BLaER1 treated with 17β-estradiol and CSF1 and Interleukin-3, amounts not matched to agents 10 nM and 100 nM (cell line): Measurements from ENCODE around the gene DIP2C.

Source experiments
- H3K27ac ChIP-seq, 11 experiments: shearing (Covaris generic); formaldehyde crosslinking; 2 replicates each; pipeline ENCODE4 v1.8.1; 2022
- H3K27me3 ChIP-seq, 11 experiments: shearing (Covaris generic); formaldehyde crosslinking; 2 replicates each; pipeline ENCODE4 v1.8.1; 2022
- H3K36me3 ChIP-seq, 11 experiments: shearing (Covaris generic); formaldehyde crosslinking; 2 replicates each; pipeline ENCODE4 v1.8.1; 2022
- H3K4me1 ChIP-seq, 10 experiments: shearing (Covaris generic); formaldehyde crosslinking; 2 replicates each; pipeline ENCODE4 v1.8.1; 2022
- H3K4me2 ChIP-seq, 11 experiments: shearing (Covaris generic); formaldehyde crosslinking; 2 replicates each; pipeline ENCODE4 v1.8.1; 2022
- H3K4me3 ChIP-seq, 10 experiments: shearing (Covaris generic); formaldehyde crosslinking; 2 replicates each; pipeline ENCODE4 v1.8.1; 2022
- H3K9ac ChIP-seq, 11 experiments: shearing (Covaris generic); formaldehyde crosslinking; 2 replicates each; pipeline ENCODE4 v1.8.1; 2022
- H3K9me3 ChIP-seq, 11 experiments: shearing (Covaris generic); formaldehyde crosslinking; replicated peaks in 1 of 11; 2 replicates each; pipeline ENCODE4 v1.8.1; 2022
- H4K20me1 ChIP-seq, 11 experiments: shearing (Covaris generic); formaldehyde crosslinking; 2 replicates each; pipeline ENCODE4 v1.8.1; 2022
- Cebpa-rat ChIP-seq, 11 experiments: shearing (Covaris generic); IDR thresholded peaks; 2 replicates each; pipeline ENCODE4 v1.8.1; 2022

Gene DIP2C

DNA sequence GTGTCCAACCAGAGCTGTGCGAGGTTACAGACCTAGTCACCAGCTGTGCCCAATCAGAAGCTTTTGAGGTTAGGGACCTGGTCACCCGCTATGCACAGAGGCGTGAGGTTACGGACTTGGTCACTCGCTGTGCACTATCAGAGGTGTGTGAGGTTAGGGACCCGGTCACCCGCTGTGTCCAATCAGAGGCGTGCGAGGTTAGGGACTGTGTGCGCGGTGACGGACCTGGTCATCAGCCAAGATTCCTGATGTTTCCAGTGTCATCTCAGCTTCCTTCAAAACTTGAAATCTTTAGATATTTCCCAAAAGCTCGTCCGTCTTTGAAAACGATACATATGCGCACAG, 182.1 kb downstream of the DIP2C start:
- H3K4me3 ChIP-seq, result no peak overlapping the region
- H3K27ac ChIP-seq, result no peak overlapping the region
- no peaks in the 10 kb centered on the region for H3K9me3 ChIP-seq
- no peak overlapping the region for H3K4me2 ChIP-seq
- H3K4me1 ChIP-seq, result peaks cover 0 to 71% (median 39%) of the 10 kb centered on the region in 10 experiments; a peak in 16 of 20 replicates
- H3K9ac ChIP-seq, result no peak overlapping the region
- H4K20me1 ChIP-seq, result peaks cover 0 to 100% (median 55%) of the 10 kb centered on the region in 11 experiments; a peak in 18 of 22 replicates
- peaks cover 0 to 16% (median 10%) of the 10 kb centered on the region in 11 experiments; a peak in 15 of 22 replicates for H3K27me3 ChIP-seq
- H3K36me3 ChIP-seq, result peaks cover 0 to 17% (median 0%) of the 10 kb centered on the region in 11 experiments; a peak in 2 of 22 replicates
- TF ChIP-seq Cebpa-rat (IDR thresholded peaks at IDR 0.05), result no peak

- Histone ChIP-seq H3K27ac (no peak overlapping the region), H3K4me3 (no peak overlapping the region), H3K36me3 (peaks cover 0 to 17% (median 0%) of the 10 kb centered on the region in 11 experiments; a peak in 2 of 22 replicates), H3K4me1 (peaks cover 2 to 71% (median 42%) of the 10 kb centered on the region in 10 experiments; a peak in 19 of 20 replicates), H3K4me2 (peak overlapping the region in 8 of 11 experiments; percentile 26 to 77 (median 66); a peak in 13 of 22 replicates), H3K27me3 (peaks cover 0 to 10% (median 4%) of the 10 kb centered on the region in 11 experiments; a peak in 13 of 22 replicates), H3K9ac (no peak overlapping the region), H3K9me3 (no peaks in the 10 kb centered on the region), H4K20me1 (peaks cover 0 to 100% (median 49%) of the 10 kb centered on the region in 11 experiments; a peak in 18 of 22 replicates)
- TF ChIP-seq Cebpa-rat (IDR thresholded peaks at IDR 0.05), result no peak
Measured at GRCh38 chr10:506451-507354, 182.8 kb downstream of the DIP2C start.

DNA sequence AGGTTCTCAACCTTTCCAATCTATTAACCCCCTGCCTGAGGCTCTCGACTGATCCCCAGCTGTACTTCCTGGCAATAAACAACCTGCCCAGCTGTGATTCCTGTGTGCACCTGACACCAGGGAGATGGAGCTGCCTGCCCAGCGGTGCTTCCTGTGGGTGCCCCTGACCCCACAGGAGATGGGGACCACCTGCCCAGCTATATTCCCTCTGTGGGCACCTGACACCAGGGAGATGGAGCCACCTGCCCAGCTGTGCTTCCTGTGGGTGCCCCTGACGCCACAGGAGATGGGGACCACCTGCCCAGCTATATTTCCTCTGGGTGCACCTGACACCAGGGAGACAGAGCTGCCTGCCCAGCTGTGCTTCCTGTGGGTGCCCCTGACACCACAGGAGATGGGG, 184.0 kb downstream of the DIP2C start:
- H3K4me2 ChIP-seq, result peak overlapping the region in 8 of 11 experiments; percentile 26 to 77 (median 66); a peak in 16 of 22 replicates
- H3K9me3 ChIP-seq, result no peaks in the 10 kb centered on the region
- H3K27ac ChIP-seq, result no peak overlapping the region
- H3K4me3 ChIP-seq, result no peak overlapping the region
- H4K20me1 ChIP-seq, result peaks cover 0 to 100% (median 41%) of the 10 kb centered on the region in 11 experiments; a peak in 18 of 22 replicates
- H3K27me3 ChIP-seq, result 0 out of 22 replicates have a peak, but pooled peaks cover 0 to 6% (median 0%) of the 10 kb centered on the region in 11 experiments
- H3K36me3 ChIP-seq, result peaks cover 0 to 17% (median 0%) of the 10 kb centered on the region in 11 experiments; a peak in 2 of 22 replicates
- H3K4me1 ChIP-seq, result peaks cover 13 to 71% (median 47%) of the 10 kb centered on the region in 10 experiments
- no peak for TF ChIP-seq Cebpa-rat (IDR thresholded peaks at IDR 0.05)
- no peak overlapping the region for H3K9ac ChIP-seq

DNA sequence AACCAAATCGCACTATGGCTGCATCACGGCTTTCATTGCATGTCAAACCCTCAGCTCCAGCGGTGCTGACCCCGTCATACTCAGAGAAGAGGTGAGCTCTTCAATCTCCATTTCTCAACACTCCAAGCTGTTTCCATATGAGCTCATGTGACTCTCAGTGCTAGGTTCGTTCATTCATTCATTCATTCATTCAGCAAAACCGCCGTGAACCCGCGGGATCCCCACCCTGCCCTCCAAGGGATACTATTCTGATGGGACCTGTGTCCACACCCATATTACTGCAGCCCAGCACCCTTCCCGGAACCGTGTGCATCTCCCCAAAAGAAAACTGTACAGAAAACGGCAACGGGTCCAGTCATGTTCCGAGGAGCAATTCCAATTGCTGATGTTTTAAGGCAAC, 184.7 kb downstream of the DIP2C start:
- Histone ChIP-seq H3K9ac (no peak overlapping the region), H3K27me3 (0 out of 22 replicates have a peak, but pooled peaks cover 0 to 6% (median 0%) of the 10 kb centered on the region in 11 experiments), H3K9me3 (no peaks in the 10 kb centered on the region), H3K4me2 (peak overlapping the region in 4 of 11 experiments; percentile 55 to 77 (median 72); a peak in 4 of 22 replicates), H3K27ac (no peak overlapping the region), H3K36me3 (peaks cover 0 to 17% (median 0%) of the 10 kb centered on the region in 11 experiments; a peak in 2 of 22 replicates), H3K4me3 (no peak overlapping the region), H3K4me1 (peaks cover 17 to 71% (median 51%) of the 10 kb centered on the region in 10 experiments), H4K20me1 (peaks cover 0 to 100% (median 35%) of the 10 kb centered on the region in 11 experiments; a peak in 17 of 22 replicates)
- TF ChIP-seq Cebpa-rat (IDR thresholded peaks at IDR 0.05), result no peak

GRCh38 chr10:504121-504611, 185.3 kb downstream of the DIP2C start:
- H3K4me2 ChIP-seq, result peak overlapping the region in 1 of 11 experiments; percentile 15; a peak in 1 of 22 replicates
- 0 out of 22 replicates have a peak, but pooled peaks cover 0 to 6% (median 0%) of the 10 kb centered on the region in 11 experiments for H3K27me3 ChIP-seq
- H3K27ac ChIP-seq, result no peak overlapping the region
- peaks cover 0 to 14% (median 0%) of the 10 kb centered on the region in 11 experiments; a peak in 2 of 22 replicates for H3K36me3 ChIP-seq
- TF ChIP-seq Cebpa-rat (IDR thresholded peaks at IDR 0.05), result no peak
- H4K20me1 ChIP-seq, result peaks cover 0 to 100% (median 28%) of the 10 kb centered on the region in 11 experiments; a peak in 15 of 22 replicates
- no peak overlapping the region for H3K9ac ChIP-seq
- H3K4me3 ChIP-seq, result no peak overlapping the region
- H3K4me1 ChIP-seq, result peaks cover 23 to 74% (median 53%) of the 10 kb centered on the region in 10 experiments
- H3K9me3 ChIP-seq, result no peaks in the 10 kb centered on the region

DNA sequence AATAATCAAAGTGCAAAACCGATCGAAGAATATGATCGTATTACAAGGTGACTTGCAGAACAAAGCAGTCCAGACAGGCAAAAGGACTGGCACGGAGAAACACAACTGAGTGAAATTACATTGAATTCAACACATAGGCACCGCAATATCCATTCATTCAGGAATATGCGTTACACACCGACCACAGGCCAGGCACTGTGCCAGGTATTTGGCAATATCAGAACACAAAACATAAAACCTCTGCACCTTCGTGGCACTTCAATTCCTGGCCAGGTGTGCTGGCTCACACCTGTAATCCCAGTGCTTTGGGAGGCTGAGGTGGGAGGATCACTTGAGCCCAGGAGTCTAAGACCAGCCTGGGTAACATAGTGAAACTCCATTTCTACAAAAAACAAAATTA, 187.9 kb downstream of the DIP2C start:
- Histone ChIP-seq H3K36me3 (peaks cover 0 to 8% (median 0%) of the 10 kb centered on the region in 11 experiments; a peak in 1 of 22 replicates), H3K4me3 (no peak overlapping the region), H4K20me1 (peaks cover 0 to 93% (median 20%) of the 10 kb centered on the region in 11 experiments; a peak in 14 of 22 replicates), H3K27me3 (0 out of 22 replicates have a peak, but pooled peaks cover 0 to 6% (median 0%) of the 10 kb centered on the region in 11 experiments), H3K4me1 (peaks cover 40 to 69% (median 51%) of the 10 kb centered on the region in 10 experiments), H3K27ac (no peak overlapping the region), H3K9me3 (no peaks in the 10 kb centered on the region), H3K9ac (no peak overlapping the region), H3K4me2 (peak overlapping the region in 10 of 11 experiments; percentile 10 to 70 (median 59); a peak in 19 of 22 replicates)
- TF ChIP-seq Cebpa-rat (IDR thresholded peaks at IDR 0.05), result no peak

DNA sequence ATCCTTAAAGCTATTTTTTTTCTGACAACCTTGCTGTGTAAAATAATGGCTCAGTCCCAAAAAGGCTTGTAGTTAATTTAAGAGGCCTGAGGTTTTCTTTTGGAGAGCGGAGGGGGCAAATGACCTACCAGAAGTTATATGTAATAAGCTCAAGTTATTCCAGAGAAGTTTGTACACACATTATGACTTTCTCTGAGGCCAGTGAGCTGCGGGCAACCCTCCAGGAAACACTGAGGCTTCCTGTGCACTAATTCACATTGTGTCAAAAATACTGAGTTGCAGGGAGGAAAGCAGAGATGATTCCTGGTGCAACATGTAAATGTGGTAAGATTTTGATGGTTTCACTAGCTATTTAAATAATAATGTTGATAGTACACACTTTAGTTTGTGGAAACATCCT, 188.6 kb downstream of the DIP2C start:
- no peaks in the 10 kb centered on the region for H3K9me3 ChIP-seq
- peak overlapping the region in 1 of 11 experiments; percentile 19; a peak in 1 of 22 replicates for H3K9ac ChIP-seq
- H3K36me3 ChIP-seq, result peaks cover 0 to 8% (median 0%) of the 10 kb centered on the region in 11 experiments; a peak in 1 of 22 replicates
- TF ChIP-seq Cebpa-rat (IDR thresholded peaks at IDR 0.05), result no peak
- no peak overlapping the region for H3K27ac ChIP-seq
- H4K20me1 ChIP-seq, result peaks cover 0 to 90% (median 17%) of the 10 kb centered on the region in 11 experiments; a peak in 14 of 22 replicates
- no peak overlapping the region for H3K4me3 ChIP-seq
- H3K4me2 ChIP-seq, result peak overlapping the region; percentile 10 to 70 (median 58); a peak in 21 of 22 replicates
- H3K27me3 ChIP-seq, result 0 out of 22 replicates have a peak, but pooled peaks cover 0 to 6% (median 0%) of the 10 kb centered on the region in 11 experiments
- peaks cover 33 to 62% (median 49%) of the 10 kb centered on the region in 10 experiments for H3K4me1 ChIP-seq

GRCh38 chr10:499991-500390, 189.5 kb downstream of the DIP2C start:
- no peak for TF ChIP-seq Cebpa-rat (IDR thresholded peaks at IDR 0.05)
- Histone ChIP-seq H3K27me3 (0 out of 22 replicates have a peak, but pooled peaks cover 0 to 2% (median 0%) of the 10 kb centered on the region in 11 experiments), H3K9ac (no peak overlapping the region), H3K27ac (no peak overlapping the region), H3K4me1 (peaks cover 26 to 53% (median 45%) of the 10 kb centered on the region in 10 experiments), H3K4me2 (peak overlapping the region; percentile 10 to 76 (median 64); a peak in 16 of 22 replicates), H3K36me3 (peaks cover 0 to 8% (median 0%) of the 10 kb centered on the region in 11 experiments; a peak in 1 of 22 replicates), H3K9me3 (no peaks in the 10 kb centered on the region), H4K20me1 (peaks cover 0 to 90% (median 9%) of the 10 kb centered on the region in 11 experiments; a peak in 12 of 22 replicates), H3K4me3 (no peak overlapping the region)
